H1 (cell line): ENCODE results near the gene FLOT1.

Experiments used
- BACH1 ChIP-seq: IDR thresholded peaks from 2 replicates; pipeline ENCODE4 v1.6.1; 2012; ENCODE audit warnings: low read length, improper control_type of control experiment
- BCL11A ChIP-seq, 2 experiments: IDR thresholded peaks; one replicate each; pipeline ENCODE4 v1.6.1; 2011; ENCODE audit warnings: low read depth in 2 of 2, low read length in 2 of 2, mild to moderate bottlenecking in 2 of 2
- CTCF ChIP-seq, 3 experiments: IDR thresholded peaks; 1 replicate in 2 of 3; 2 replicates in 1 of 3; pipeline versions ENCODE4 v1.5.1 to v1.6.1; 2011; ENCODE audit warnings: low read length in 3 of 3, mild to moderate bottlenecking in 3 of 3, inconsistent platforms in 2 of 3, low read depth in 1 of 3, moderate library complexity in 1 of 3; ENCODE audit not compliant: insufficient read depth in 1 of 3; ENCODE audit errors: control extremely low read depth in 1 of 3
- EP300 ChIP-seq, 2 experiments: IDR thresholded peaks; 1 replicate in 1 of 2; 2 replicates in 1 of 2; pipeline ENCODE4 v1.6.1; 2011 to 2012; ENCODE audit warnings: low read depth in 2 of 2, low read length in 2 of 2, mild to moderate bottlenecking in 2 of 2, borderline replicate concordance in 1 of 2, inconsistent platforms in 1 of 2, moderate library complexity in 1 of 2
- EZH2 ChIP-seq: fragments of 200-600 bp; sonication (generic); IDR thresholded peaks from 2 replicates; pipeline ENCODE4 v1.7.1; 2012; ENCODE audit warnings: low read depth, mild to moderate bottlenecking, moderate library complexity, low read length, inconsistent platforms; ENCODE audit not compliant: severe bottlenecking
- JUN ChIP-seq: IDR thresholded peaks from 2 replicates; pipeline ENCODE4 v1.6.1; 2011; ENCODE audit warnings: low read depth, mild to moderate bottlenecking, improper control_type of control experiment, low read length
- KDM5A ChIP-seq: fragments of 200-600 bp; IDR thresholded peaks from 2 replicates; pipeline ENCODE4 v1.7.1; 2012; ENCODE audit warnings: mild to moderate bottlenecking, low read length, inconsistent platforms, mixed read lengths
- POLR2A ChIP-seq, 2 experiments: IDR thresholded peaks; 1 replicate in 1 of 2; 2 replicates in 1 of 2; pipeline ENCODE4 v1.6.1; 2011; ENCODE audit warnings: low read depth in 2 of 2, low read length in 2 of 2, mild to moderate bottlenecking in 2 of 2; ENCODE audit errors: control extremely low read depth in 1 of 2
- YY1 ChIP-seq: IDR thresholded peaks from 2 replicates; pipeline ENCODE4 v1.6.1; 2011; ENCODE audit warnings: low read depth, mild to moderate bottlenecking, low read length

GRCh38 chr6:30744054-30744805 lies 1.7 kb upstream of the FLOT1 start, which contains the start of gene IER3:
- TF ChIP-seq POLR2A (IDR thresholded peaks at IDR 0.05; ENCODE audit: control extremely low read depth in 1 of 2, low read depth in 2 of 2, low read length in 2 of 2) (peak; percentile 97 to 99), EP300 (IDR thresholded peaks at IDR 0.05; ENCODE audit: borderline replicate concordance in 1 of 2, low read depth in 2 of 2, low read length in 2 of 2) (no peak; a peak in 1 of 3 replicates), JUN (no peak), YY1 (no peak), CTCF (IDR thresholded peaks at IDR 0.05; ENCODE audit: control extremely low read depth in 1 of 3, insufficient read depth in 1 of 3, low read depth in 1 of 3, low read length in 3 of 3) (peak; percentile 35 to 55 (median 40)), EZH2 (no peak), KDM5A (no peak), BCL11A (IDR thresholded peaks at IDR 0.05; ENCODE audit: low read depth in 2 of 2, low read length in 2 of 2) (no peak), BACH1 (0 out of 2 replicates have a peak, but pooled peaks have one; percentile 13)
